GM21717 (cell line): Measurements from ENCODE around the gene MCF2L.

ENCODE experiments used
- ATAC-seq: cut with Tn5 transposase; IDR thresholded peaks from one replicate; pipeline ENCODE4 v1.9.1; 2021; ENCODE audit warnings: mild to moderate bottlenecking, moderate library complexity; ENCODE audit not compliant: unreplicated experiment

The MCF2L gene

DNA sequence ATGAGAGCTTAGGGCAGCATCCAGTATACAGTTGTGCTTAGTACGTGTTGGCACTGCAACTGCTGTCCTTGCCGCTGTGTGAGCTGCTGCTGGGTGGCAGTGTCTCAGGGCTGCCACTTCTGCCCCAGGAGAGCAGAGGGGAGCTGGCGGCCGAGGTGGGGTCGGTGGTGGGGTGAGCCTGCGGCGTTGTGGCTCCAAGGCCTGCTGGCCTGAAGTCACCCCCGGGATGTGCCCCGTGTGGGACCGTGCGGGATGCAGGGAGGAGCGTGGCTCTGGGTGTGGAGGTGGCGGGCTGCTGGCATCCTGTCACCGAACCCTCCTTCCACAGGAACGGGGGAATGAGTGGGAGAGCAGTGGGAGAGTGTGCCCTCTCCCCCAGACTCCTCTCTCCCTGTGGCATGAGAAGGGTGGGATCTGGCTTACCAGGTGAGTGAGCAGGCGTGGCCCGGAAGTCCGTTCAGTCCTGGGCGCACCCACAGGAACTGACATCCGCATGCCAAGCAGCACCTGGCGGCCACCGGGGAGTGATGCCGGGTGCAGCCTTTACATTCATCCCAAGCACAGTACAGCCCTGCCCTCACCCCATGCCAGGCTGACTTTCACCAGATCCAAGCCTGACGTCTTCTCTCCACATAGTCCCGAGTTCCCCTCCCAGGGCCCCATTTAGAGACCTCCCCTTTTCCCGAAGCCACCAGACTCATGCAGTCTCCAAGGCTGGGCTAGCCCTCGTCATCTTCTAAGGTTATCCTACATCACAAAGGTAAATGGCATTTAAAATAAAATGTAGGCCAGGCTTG is 26.6 kb downstream of the MCF2L start:
- no peak for ATAC-seq

DNA sequence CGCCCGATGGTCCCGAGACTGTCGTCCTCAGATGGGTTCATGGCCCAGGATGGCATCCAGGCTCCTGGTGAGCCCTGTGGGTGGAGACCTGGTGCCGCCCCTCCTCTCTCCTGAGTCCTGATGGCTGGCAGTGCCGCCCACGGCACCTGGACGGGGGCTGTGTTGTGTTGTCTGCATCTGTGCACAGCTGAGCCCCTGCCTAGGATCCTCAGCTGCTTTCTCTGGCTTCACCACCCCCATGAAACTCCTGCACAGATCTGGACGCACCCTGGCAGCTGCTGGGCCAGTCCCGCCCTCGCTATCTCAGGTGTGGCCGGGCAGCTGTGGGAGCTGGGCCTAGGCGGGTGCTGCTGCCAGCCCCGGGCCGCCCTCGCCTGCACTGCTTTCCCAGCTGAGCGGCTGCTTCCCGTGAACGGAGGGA is 27.7 kb downstream of the MCF2L start:
- no peak for ATAC-seq

DNA sequence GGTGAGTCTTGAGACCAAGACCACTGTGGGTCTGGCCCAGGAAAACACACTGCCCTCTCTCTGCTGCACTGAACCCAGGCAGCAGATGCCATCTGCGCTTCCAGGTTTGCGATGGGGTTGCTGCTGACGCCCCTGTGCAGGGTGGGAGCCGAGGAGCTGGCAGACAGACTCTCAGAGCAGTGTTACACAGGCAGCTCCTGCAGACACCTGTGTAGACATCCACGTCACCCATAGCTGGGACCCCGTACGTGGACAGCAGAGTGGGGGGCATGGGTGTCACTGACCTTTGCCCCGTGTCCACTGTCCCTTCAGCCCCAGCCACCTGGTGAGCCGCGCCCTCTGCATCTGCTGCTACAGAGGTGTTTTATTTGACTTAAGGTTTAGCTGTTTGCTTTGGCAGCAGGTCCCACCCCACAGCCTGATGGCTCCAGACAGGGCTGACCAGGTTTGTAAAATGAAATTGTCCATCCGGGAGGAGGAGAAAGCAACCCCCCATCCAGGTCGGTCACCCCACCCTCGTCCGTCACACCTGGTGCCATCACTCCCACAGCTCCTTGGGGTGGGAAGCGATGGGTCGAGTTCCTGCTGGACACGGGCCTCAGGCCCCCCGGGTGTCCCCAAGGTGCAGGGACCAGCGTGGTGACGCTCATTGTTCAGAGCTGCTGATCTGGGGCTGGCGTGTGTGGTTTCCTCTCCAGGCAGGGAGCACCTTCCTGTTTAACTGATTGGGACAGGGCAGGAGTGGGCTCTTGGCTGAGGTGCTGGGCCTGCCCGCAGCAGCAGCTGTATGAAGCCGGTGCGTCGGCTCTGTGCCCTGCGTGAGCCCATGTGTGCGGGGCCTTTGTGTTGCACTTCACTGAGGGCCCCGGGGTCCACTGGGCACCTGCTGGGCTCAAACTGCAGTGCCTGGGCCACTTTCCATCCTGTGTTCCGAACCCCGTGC is 28.4 kb downstream of the MCF2L start:
- no peak for ATAC-seq

DNA sequence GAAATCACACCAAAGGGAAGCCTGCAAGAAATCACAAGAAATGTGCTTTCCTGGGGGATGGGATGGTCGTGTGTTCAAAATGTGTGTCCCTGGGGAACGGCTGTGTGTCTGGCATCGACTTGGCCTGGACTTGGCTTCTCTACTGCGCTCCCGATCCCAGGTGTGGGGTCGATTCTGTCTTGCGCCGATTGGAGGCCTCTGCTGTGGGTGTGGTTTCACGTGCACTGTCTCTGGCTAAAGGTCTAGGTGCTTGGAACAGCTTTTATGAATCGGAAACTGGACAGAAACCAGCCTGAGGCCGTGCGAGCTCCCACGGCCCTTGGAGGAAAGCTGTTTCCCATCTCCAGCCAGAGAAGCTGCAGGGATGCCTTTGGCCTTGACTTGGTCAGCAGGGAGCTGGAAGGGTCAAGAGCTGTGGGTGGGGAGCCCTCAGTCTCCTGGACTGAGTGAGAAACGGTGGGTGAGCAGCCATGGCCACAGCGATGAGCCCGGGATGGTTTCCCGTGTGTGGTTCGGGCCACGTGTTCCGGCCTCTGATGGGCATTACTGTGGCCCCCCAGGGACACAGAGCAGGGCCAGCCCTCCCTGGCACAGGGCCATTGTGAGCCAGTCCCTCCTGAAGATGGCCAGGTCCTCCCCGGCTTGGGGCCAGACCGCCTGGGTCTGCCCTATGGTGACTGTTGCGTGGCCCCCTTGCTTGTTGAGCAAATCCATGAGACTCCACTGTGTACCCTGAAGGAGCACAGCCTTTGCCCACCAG is 29.7 kb downstream of the MCF2L start:
- no peak for ATAC-seq

DNA sequence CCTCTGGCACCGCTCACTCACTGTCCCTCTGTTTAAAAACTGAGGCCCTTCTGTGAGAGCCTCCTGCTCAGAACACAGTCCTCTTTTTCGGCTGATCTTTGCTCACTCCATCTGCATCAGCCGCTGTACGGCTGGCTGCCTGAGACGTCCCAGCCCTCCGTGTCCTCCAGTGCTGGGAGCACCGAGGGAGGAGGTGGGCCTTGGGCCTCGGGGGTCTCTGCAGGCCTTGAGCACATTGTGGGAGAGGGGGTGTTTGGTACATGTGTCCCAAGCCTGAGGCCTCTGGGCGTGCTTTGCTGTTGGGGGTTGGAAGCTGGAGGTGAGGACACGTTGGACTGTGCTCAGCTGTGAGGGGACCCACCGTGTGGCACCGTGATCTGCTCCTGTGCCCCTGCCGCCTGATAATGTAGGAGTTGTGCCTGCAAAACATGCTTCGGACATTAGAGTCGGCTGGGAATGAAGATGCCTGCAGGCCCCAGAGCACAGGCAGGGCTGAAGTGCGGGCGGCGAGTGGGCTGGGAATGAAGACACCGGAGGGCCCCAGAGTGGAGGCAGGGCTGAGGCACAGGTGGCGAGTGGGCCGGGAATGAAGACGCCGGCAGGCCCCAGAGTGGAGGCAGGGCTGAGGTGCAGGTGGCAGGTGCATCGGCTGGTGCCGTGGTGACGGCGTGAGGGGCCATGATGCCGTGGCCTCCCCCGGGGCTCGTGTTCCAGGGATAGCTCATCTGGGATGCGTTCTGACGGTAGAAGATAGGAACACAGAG is 30.6 kb downstream of the MCF2L start:
- no peak for ATAC-seq

DNA sequence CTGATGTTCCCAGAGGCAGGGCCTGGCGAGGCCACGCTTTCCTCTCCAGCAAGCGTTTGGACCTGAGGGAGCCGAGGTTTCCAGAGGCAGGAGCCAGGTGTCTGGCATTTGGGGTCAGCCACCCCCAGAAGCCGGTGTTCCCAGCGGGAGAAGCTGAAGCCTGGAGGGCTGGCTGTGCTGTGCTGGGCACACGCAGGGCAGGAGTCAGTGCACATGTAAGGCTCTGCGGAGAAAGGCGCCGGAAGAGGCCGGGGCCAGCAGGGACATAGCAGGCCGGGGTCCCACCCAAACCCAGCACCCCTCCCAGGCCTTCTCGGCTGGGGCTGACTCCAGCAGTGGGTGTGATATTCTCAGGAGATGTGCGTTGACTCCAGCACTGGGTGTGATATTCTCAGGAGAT is 31.6 kb downstream of the MCF2L start:
- no peak for ATAC-seq

DNA sequence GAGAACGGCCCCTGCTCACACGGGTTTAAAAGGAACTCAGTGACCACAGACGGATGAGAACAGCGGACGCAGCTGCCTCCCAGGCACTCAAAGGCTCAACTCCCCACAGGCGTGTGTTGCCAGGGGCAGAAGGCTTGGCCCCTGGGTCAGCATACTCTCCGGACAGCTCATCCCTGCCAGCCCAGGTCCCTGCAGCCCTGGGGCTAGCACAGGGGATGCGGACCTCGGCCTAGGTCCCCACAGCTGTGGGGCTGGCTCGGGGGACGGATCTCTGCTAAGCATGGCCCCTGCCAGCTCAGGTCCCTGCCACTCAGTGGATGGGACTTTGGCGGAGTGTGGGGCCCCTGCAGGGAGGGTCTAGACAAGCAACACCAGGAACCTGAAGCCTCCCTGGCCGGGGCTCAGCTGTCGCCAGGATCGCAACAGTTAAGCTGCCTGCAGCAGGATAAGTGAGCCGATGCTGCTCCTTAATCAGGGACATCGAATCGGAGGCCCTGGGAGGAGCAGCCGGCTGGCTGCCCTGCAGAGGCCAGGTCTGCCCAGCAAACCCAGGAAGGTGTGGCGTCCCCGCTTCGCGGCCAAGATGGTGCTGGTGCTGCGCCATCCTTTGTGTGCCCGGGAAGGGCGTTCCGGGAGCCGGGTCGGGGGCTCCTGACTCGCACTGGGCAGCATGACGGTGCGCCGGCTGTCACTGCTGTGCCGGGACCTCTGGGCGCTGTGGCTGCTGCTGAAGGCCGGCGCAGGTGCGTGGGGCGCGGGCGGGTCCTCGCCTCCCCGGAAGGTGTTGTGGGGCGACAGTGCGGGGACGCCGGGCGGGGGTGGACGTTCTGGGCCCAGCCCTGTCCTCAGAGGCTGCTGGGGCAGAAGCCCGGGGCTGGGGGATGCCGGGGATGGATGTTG is 32.5 kb downstream of the MCF2L start:
- no peak for ATAC-seq

DNA sequence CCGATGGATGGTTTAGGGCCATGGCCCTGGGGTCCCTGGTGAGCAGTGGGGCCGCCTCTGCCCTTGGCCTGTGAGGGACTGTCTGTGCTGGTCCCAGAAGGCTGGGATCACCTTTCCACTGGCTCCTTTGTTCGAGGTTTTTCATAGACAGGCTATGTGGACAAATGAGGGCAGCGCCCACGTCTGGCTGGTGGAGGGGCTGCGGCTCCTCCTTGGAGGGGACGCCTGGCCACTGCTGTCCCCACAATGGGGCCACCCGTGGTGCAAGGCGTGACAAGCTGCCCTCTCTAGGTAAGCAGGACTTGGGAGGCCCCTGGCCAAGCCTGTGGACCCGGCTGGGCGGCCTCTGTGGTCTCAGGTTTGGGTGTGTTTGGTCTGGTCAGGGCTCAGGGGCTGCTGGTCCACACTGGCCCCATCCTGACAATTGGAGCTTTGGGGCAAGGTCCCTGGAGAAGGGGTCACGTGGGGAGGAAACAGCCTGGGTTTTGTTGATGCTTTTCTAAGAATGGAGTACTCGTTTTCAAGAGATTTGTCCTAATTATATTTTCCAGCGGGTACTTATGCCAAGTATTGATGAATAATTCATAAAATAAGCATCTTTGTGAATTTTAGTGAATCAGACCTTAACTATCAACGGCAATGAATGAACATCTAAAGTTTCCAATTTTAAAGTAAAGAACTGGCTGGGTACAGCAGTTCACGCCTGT is 33.3 kb downstream of the MCF2L start:
- no peak for ATAC-seq

DNA sequence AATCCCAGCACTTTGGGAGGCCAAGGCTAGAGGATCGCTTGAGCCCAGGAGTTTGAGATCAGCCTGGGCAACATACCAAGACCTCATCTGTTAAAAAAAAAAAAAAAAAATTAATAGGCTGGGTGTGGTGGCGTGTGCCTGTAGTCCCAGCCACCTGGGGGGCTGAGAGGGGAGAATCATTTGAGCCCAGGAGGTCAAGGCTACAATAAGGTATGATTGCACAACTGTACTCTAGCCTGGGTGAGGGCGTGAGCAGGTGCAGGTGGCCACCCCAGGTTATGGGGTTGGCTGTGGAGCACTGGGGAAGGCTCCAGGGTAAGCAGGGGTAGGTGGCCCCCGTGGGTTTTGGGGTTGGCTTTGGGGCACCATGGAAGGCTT is 33.9 kb downstream of the MCF2L start:
- no peak for ATAC-seq

DNA sequence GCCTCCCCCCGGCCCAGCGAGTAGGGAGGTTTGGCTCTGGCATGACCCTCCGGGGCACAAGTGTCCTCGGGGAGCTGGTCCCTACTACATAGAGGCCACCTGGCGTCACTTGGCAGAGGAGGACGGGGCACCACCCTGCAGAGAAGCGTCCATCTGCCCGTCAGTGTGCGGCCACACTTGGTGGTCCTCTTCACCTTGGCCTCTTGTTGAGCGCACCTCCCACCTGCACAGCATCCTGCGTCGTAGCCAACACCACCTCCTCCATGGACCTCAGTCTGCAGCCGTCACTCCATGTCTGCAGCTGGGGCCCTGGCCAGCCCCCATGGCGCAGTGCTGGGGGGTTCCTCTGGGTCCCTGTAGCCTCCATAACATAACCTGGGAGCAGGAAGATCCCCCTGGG is 35.1 kb downstream of the MCF2L start:
- ATAC-seq = no peak

DNA sequence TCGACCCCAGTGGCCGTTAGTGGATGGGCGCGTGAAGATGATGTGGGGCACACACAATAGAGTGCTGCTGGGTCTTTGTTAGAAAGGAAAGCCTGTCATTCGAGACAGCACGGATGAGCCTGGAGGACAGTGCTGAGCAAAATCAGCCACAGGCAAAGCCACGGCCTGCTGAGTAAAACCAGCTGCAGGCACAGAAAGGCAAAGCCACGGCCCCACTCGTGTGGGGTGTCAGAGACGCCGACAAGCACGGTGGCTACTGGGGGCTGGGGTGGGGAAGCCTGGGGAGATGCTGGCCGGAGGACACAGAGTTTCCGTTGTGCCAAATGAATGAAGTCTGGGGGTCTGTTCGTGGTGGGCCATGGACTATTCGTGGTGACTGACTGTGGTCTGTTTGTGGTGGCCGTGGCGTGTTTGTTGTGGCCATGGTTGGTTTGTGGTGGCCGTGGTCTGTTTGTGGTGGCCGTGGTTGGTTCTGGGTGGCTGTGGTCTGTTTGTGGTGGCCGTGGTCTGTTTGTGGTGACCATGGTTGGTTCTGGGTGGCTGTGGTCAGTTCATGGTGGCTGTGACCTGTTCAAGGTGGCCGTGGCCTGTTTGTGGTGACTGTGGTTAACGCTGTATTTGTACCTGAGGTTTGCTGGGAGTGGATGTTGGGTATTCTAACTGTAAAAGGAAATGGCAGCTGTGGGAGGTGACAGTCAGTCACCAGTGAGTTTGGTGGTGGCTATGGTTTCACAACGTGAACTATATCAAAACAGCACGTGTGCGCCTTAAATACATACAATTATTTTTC is 36.3 kb downstream of the MCF2L start:
- ATAC-seq = no peak

DNA sequence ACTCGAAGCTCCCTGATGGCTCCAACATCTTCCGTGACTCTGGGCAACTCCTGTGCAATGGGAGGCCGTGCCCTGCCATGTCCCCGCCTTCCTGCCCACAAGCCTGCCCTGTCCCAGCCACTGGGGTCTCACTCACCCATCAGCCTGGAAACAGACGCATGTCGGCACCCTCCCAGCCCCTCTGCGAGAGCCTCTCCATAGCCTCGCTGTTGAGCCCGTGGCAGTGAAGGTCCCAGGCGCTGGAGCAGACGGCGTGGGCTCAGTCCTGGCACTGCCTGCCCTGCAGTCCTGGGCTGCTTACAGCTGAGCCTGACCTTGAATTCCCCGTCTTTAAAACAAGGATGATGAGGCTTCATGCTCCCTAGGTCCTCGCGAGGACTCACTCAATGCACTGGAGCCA is 37.0 kb downstream of the MCF2L start:
- no peak for ATAC-seq

DNA sequence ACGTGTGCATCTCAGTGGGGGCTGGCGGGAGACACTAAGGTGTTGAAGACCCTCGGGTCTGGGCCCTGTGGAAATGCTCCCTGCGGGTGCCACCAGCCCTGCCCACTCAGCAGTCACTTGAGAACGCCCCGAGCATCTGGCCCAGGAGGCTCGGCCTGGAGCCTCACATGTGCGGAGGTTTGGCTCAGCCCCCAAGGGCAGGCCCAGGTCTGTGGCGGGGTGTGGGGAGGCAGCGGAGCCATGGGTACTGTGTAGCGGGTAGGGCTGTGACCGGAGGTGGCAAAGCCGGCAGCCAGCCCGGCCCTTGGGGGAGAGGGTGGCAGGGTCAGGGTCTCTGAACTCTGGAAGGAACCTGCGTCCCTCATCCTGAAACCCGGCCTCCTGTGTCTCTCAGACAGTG is 37.6 kb downstream of the MCF2L start:
- no peak for ATAC-seq

DNA sequence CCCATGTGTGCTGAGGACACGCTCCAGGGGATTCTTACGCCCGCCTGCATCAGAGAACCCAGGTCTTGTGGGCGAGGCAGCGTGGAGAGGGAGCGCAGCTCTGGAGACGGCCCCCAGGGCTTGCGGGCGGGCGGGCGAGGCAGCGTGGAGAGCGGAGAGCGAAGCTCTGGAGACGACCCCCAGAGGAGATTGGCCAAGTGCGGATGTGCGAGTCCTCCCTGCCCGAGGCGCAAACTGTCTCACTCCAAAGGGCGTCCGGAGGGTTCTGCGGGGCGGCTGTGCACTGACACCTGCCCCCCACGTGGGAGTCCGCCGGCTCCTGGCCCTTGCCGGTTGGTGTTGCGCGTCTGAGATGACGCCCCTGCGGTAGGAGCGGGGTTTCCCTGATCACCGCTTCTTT is 39.8 kb downstream of the MCF2L start:
- no peak for ATAC-seq

DNA sequence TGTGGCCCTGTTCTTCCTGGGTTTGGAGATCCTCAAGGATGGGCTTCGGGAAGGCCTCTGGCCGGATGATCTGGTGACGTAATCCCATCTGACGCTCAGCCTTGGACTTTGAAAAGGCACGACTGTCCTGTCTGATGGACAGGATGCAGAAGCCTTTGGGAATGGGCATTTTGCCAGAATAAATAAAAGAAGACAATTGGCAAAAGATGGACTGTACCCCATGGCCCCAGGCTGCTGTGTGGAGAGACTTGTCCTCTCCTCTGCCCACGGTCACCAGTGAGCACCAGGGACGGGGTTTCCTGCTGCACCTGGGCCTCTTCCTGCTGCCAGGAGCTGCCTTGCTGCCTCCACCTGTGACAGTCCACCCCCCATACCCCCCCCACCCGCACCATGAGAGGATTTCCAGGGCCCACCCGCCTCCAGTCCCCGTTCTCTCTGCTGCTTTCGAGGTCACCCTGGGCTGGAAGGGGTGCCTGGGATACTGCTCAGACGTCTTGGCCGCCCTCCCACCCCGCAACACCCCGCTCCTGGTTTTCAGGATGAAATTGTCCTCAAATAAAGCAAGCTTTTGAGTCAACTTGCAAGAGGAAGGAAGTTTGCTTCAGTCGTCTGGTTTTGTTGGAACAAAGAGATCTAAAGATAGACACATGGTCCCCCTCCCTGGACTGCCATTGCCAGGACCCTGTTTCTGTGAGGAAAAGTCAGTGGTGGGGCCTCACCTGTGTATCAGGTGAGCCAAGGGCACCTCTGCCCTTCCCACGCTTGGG is 40.9 kb downstream of the MCF2L start:
- no peak for ATAC-seq

DNA sequence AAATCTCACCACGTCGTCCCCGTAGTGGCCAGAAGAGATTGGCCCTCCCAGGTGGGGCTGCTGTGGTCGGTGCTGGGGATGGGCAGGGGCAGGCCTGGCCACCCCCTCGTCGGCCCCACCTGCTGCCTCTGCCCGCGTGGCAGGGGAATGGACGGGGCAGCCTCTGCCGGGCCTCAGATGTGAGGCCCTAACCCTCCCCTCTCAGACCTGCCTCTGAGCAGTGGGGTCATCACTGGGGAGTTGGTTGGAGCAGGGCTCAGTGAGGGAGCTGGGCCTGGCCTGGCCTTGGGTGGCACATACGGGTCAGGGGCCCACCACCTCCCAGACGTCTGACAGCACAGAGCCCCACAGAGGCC is 41.5 kb downstream of the MCF2L start:
- no peak for ATAC-seq

DNA sequence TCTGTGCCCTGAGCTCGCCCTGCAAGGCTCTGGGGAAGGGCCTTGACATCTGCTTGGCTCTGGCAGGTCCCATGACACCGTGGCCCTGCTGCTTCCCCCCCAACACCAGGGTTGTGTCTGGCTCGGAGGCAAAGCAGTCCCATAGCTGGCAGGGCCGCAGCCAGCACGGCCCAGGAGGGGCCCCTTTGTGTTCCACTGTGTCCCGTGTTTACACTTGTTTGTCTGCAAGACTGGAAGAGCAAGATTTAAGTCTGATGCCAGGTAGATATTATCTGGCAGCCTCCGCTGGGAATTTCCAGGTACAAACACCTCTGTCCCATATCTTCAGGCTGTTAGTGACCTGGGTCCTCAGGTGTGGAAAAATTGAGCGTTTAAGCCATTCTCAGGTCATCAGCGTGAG is 44.3 kb downstream of the MCF2L start:
- ATAC-seq = no peak
